AG10803 (cell line): ENCODE measurements around the gene CIROP.

Source experiments
- DNase-seq: peaks from one replicate; pipeline ENCODE4 v3.0.0; 2010; ENCODE audit warnings: low read depth
- H3K4me3 ChIP-seq: 2 replicates; pipeline ENCODE4 v1.5.1; 2011; ENCODE audit warnings: mild to moderate bottlenecking, low read length, control low read depth
- TF ChIP-seq, protein P1 (sequence below): conservative IDR thresholded peaks from 2 replicates; pipeline ENCODE4 v1.5.1; 2011; ENCODE audit warnings: mild to moderate bottlenecking, low read length, control low read depth, inconsistent platforms

CIROP gene

DNA sequence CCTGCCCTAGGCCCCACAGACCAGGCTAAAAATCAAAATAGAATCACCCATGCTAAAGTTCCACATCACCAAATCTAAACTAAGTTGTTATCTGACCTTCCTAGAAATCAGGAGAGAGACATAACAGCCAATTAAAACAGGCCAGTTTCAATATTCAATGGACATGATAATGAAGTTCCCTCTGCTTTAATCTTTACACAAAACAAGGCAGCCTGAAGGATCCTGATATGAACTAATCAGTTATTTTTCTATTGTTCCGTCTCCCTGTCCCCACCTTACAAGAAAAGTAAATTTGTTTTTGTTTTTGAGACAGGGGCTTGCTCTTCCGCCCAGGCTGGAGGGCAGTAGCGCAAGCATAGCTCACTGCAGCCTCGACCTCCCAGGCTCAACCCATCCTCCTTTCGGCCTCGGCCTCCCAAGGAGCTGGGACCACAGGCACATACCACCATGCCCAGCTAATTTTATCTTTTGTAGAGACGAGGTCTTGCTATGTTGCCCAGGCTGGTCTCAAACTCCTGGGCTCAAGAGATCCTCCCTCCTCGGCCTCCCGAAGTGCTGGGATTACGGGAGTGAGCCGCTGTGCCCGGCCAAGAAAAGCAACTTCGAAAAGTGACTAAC is 19.7 kb upstream of the CIROP start:
- no peak for DNase-seq
- TF ChIP-seq, protein P1, sequence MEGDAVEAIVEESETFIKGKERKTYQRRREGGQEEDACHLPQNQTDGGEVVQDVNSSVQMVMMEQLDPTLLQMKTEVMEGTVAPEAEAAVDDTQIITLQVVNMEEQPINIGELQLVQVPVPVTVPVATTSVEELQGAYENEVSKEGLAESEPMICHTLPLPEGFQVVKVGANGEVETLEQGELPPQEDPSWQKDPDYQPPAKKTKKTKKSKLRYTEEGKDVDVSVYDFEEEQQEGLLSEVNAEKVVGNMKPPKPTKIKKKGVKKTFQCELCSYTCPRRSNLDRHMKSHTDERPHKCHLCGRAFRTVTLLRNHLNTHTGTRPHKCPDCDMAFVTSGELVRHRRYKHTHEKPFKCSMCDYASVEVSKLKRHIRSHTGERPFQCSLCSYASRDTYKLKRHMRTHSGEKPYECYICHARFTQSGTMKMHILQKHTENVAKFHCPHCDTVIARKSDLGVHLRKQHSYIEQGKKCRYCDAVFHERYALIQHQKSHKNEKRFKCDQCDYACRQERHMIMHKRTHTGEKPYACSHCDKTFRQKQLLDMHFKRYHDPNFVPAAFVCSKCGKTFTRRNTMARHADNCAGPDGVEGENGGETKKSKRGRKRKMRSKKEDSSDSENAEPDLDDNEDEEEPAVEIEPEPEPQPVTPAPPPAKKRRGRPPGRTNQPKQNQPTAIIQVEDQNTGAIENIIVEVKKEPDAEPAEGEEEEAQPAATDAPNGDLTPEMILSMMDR = no peak
- H3K4me3 ChIP-seq = no peak overlapping the region

DNA sequence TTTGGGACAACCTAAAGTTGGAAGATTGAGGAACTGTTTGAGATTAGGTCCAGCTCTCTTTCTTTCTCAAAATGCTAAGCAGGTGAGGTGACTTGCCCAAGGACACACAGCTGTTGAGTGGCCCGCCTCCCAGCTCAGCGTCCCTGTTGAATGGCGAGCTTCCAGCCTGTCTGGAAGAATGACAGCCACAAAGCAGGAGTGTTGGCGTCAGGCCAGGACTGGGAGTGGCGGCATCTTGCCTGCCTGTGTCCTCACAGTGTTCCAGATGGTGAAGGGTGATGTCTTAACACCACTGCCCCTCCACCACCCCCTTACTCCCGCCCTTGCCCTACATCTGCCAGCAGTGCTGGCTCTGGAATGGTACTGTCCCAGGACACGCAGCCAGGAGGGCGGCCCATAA is 18.6 kb upstream of the CIROP start:
- TF ChIP-seq, protein P1 = no peak
- H3K4me3 ChIP-seq = no peak overlapping the region
- peak; percentile 73 for DNase-seq

GRCh38 chr14:23122086-23122485 is 17.3 kb upstream of the CIROP start:
- TF ChIP-seq, protein P1 = no peak
- DNase-seq = no peak

DNA sequence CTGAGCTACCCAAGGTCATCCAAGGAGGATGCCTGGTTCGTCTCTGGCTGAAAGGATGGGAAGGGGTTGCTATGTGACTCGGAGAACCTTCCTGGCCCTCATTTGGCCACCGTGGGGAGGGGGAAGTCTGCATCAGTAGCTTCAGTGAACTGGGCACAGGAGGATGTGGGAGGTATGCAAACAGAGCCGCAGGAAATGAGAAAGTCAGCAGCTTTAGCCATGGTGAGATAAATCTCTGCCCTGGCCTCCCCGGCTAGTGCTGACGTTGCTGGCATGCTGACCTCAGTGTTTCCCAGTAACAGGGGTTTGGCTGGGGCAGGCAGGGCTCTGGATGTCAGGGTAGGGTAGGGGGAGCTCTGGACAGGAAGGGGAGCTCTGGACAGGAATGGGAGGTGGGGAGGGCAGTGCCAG is 16.6 kb upstream of the CIROP start:
- TF ChIP-seq, protein P1 = no peak; the same call in 1 of the 2 replicates
- peak; percentile 71 for DNase-seq
- no peak overlapping the region for H3K4me3 ChIP-seq

More at GRCh38 chr14:23122086-23122485, 17.3 kb upstream of the CIROP start:
- H3K4me3 ChIP-seq = no peak overlapping the region

DNA sequence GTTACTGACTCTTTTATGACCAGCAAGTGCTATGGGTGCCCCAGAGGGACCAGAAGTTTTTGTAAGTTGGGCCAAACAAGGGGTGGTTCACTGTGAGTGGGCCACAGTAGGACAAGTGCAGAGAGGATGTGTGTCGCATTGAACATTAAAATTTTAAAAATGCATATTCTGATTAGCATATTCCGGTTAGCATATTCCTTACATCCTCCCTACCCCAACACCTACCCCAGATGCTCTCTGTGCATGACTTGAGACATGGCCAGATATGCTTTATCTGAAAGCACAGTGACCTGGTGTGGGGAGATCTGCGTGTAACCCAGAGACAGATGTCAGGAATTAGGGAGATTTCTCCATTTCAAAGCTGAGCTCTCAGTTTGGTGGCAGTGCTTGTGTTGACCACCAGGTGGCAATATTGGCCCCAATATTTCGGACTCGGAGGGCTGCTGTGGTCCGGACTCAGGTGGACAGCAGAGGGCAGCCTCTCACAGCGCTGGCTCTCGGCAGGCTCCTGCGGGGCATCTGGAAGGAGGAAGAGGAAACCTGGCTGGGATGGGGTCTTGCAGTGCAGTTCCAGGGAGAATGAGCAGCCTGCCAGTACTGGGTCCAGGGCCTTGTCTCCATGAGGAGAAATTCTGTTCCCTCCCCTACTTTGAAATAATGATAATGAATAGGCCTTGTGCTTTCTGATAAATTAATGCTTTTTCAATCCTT is 15.9 kb upstream of the CIROP start:
- no peak overlapping the region for H3K4me3 ChIP-seq
- TF ChIP-seq, protein P1 = peak; percentile 100
- peak; percentile 78 for DNase-seq

- TF ChIP-seq, protein P1 = no peak
- no peak overlapping the region for H3K4me3 ChIP-seq
- no peak for DNase-seq
Measured at GRCh38 chr14:23119363-23120327, 14.9 kb upstream of the CIROP start.
